Measurements from ENCODE around the gene LSM12. TPM values are rescaled to one million over a fixed set of nuclear protein-coding genes. Genes with fewer than 3 reads are reported as not detected.

The LSM12 gene
- total RNA-seq, 4 donors from 2014 or later, result 41.6 to 79.0 (median 56.5) TPM

DNA sequence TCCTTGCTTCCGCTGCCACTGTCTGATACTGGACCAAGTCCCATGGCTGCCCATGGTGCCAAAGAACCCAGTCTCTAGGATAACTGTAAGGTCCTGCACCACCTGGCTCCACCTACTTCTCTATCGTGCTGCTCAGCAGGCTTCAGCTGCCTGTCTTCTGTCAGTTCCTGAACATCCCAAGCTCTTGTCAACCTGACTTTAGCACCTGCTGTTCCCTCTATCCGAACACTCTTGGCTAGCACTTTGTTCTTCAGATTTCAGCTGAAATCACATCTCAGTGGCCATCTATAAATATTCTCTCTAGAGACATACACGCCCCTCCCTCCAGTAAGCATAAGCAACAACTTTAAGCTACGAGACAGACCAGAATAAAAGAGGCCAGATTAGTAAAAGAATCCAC lies 36.7 kb downstream of the LSM12 start:
- in situ Hi-C loops (cut with MboI; ENCODE audit: low sequenced_read_pairs in 4 of 4) (loop anchor here in 1 of 4 donors (10.0 kb wide), 1 partner anchor 85 kb away; the partner anchor contains the start of gene PPY), intact Hi-C loops (cut with DNase I; ENCODE audit: low total_unique reads) (no loop called here)
- H3K4me3 ChIP-seq, result no peak overlapping the region
- DNase-seq, result no peak
- peaks cover 18% of the 10 kb centered on the region in 2 donors for H3K4me1 ChIP-seq
- H3K36me3 ChIP-seq, result peaks cover 0 to 20% of the 10 kb centered on the region in 2 donors
- peak overlapping the region in 3 of 4 donors; percentile 8 to 66 (median 29) for H3K27ac ChIP-seq
- no peaks in the 10 kb centered on the region for H3K9me3 ChIP-seq
- no peaks in the 10 kb centered on the region for H3K27me3 ChIP-seq
- ATAC-seq, result peak; percentile 68 to 84
- TF ChIP-seq, protein P1, sequence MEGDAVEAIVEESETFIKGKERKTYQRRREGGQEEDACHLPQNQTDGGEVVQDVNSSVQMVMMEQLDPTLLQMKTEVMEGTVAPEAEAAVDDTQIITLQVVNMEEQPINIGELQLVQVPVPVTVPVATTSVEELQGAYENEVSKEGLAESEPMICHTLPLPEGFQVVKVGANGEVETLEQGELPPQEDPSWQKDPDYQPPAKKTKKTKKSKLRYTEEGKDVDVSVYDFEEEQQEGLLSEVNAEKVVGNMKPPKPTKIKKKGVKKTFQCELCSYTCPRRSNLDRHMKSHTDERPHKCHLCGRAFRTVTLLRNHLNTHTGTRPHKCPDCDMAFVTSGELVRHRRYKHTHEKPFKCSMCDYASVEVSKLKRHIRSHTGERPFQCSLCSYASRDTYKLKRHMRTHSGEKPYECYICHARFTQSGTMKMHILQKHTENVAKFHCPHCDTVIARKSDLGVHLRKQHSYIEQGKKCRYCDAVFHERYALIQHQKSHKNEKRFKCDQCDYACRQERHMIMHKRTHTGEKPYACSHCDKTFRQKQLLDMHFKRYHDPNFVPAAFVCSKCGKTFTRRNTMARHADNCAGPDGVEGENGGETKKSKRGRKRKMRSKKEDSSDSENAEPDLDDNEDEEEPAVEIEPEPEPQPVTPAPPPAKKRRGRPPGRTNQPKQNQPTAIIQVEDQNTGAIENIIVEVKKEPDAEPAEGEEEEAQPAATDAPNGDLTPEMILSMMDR (IDR thresholded peaks at IDR 0.05 in 4 of 5, conservative IDR thresholded peaks at IDR 0.05 in 1 of 5), result no peak
- no peak for TF ChIP-seq POLR2A (IDR thresholded peaks at IDR 0.05)

DNA sequence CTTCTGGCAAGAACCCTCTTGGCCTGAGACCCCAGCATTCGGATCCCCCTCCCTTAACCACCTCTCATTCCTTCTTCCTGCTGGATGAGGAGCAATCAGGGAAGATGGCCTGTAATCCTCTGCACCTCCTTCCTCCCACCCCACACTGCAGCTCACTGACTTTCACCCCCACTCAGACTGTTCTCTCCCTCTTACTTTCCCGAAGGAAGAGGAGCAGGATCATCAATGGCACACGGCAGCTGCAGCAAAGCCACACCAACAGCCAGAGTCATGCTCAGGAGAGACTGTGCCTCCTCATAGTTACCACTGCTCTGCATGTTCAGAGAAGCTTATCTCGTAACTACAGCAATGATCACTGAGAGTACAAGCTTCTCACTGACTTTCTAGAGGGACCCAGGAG lies 41.6 kb downstream of the LSM12 start:
- in situ Hi-C loops (cut with MboI; ENCODE audit: low sequenced_read_pairs in 4 of 4), result no loop called here
- intact Hi-C loops (cut with DNase I; ENCODE audit: low total_unique reads), result no loop called here
- peaks cover 0 to 3% of the 10 kb centered on the region in 2 donors for H3K36me3 ChIP-seq
- TF ChIP-seq POLR2A (IDR thresholded peaks at IDR 0.05), result no peak
- TF ChIP-seq, protein P1 (IDR thresholded peaks at IDR 0.05 in 4 of 5, conservative IDR thresholded peaks at IDR 0.05 in 1 of 5), result no peak
- H3K27ac ChIP-seq, result no peak overlapping the region
- peaks cover 6 to 7% of the 10 kb centered on the region in 2 donors for H3K4me1 ChIP-seq
- DNase-seq (no peak), ATAC-seq (no peak)
- no peaks in the 10 kb centered on the region for H3K9me3 ChIP-seq
- no peak overlapping the region for H3K4me3 ChIP-seq
- no peaks in the 10 kb centered on the region for H3K27me3 ChIP-seq

DNA sequence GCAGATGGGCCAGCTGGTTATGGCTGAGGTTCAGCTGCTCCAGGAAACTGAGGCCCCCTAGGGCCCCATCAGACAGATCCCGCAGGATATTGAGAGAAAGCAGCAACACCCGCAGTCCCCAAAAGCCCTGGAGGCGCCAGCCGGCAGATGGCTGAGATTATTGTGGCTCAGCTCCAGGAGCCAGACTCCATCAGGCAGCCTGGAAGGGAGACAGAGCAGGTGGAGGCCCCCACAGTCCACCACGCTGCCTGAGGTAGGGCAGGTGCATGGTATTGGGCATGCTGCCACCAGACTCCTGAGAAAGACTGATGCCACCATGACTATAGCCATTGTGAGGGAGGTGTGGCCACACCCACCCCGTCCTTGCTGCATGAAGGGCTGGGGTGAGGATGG lies 42.2 kb downstream of the LSM12 start:
- Histone ChIP-seq H3K27ac (no peak overlapping the region), H3K9me3 (no peaks in the 10 kb centered on the region), H3K27me3 (no peaks in the 10 kb centered on the region), H3K4me3 (no peak overlapping the region), H3K4me1 (peaks cover 1 to 2% of the 10 kb centered on the region in 2 donors), H3K36me3 (peaks cover 0 to 3% of the 10 kb centered on the region in 2 donors)
- no peak for ATAC-seq
- in situ Hi-C loops (cut with MboI; ENCODE audit: low sequenced_read_pairs in 4 of 4), result no loop called here
- intact Hi-C loops (cut with DNase I; ENCODE audit: low total_unique reads), result no loop called here
- no peak for DNase-seq
- TF ChIP-seq POLR2A (IDR thresholded peaks at IDR 0.05), result no peak
- TF ChIP-seq, protein P1 (IDR thresholded peaks at IDR 0.05 in 4 of 5, conservative IDR thresholded peaks at IDR 0.05 in 1 of 5), result no peak

DNA sequence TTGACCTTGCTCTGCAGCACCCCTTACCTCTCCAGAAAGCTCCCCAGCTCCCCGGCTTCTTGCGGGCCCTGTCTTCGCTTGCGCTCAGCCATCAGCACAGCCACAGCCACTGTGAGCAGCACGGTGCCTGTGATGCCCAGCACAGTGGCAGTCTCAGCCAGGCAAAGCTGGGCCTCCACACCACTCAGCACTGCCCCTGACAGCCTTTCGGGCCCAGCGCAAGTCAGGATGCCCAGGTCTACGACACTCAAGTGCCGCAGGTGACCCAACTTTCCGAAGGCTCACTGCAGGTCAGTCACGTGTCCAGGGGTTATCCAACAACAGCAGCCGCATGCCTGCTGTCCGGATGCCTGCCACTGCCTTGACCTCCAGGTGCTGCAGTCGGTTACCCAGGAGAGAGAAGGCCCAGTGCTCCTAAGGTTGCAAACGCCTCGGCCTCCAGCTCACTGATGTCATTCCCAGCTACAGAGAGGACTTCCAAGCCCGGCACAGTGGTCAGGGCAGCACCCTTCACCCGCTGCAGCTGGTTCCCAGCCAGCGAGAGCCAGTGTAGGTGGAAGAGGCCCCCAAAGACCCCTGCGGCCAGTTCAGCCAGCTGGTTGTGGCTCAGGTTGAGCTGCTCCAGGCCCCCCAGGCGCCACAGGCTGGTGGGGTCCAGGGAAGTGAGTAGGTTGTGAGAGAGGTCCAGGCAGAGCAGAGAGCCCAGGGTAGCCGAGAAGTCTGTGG lies 42.8 kb downstream of the LSM12 start:
- Histone ChIP-seq H3K9me3 (no peaks in the 10 kb centered on the region), H3K27me3 (no peaks in the 10 kb centered on the region), H3K36me3 (peaks cover 0 to 3% of the 10 kb centered on the region in 2 donors), H3K27ac (no peak overlapping the region), H3K4me1 (no peaks in the 10 kb centered on the region), H3K4me3 (no peak overlapping the region)
- no peak for DNase-seq
- no peak for ATAC-seq
- intact Hi-C loops (cut with DNase I; ENCODE audit: low total_unique reads) (no loop called here), in situ Hi-C loops (cut with MboI; ENCODE audit: low sequenced_read_pairs in 4 of 4) (no loop called here)
- TF ChIP-seq, protein P1 (IDR thresholded peaks at IDR 0.05 in 4 of 5, conservative IDR thresholded peaks at IDR 0.05 in 1 of 5), result no peak
- no peak for TF ChIP-seq POLR2A (IDR thresholded peaks at IDR 0.05)

All from gastrocnemius medialis (tissue), 4 donors.